Testis (tissue), 2 donors: ENCODE data around the gene ISOC2.

Experiments
- CTCF ChIP-seq, 3 experiments: fragments of 450-650 bp in 2 of 3; fragments of 200-600 bp in 1 of 3; sonication (generic) in 1 of 3; IDR thresholded peaks; one replicate each; pipeline ENCODE4 v1.5.1; 2016 to 2019; ENCODE audit warnings: antibody characterized with exemption in 3 of 3, mild to moderate bottlenecking in 2 of 3, moderate library complexity in 1 of 3
- POLR2A ChIP-seq: fragments of 450-650 bp; IDR thresholded peaks from one replicate; pipeline ENCODE4 v1.6.1; 2017; ENCODE audit warnings: antibody characterized with exemption, mild to moderate bottlenecking, moderate library complexity

DNA sequence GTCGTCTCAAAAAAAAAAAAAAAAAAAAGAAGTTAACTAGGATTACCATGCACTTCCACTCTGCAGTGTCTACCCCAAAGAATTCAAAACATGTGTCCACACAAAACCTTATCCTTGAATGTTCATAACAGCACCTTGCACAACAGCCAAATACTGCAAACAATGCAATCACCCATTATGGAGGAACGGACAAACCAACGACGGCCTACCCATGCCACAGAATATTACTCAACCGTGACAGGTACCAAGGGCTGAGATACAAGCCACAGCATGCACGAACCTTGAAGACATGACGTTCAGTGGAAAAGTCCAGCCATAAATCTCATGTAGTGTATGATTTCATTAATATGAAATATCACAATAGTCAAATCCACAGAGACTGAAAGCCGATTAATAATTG lies 15.4 kb downstream of the ISOC2 start:
- TF ChIP-seq CTCF (IDR thresholded peaks at IDR 0.05): no peak
- TF ChIP-seq POLR2A: no peak
